Loucy (cell line): ENCODE data around the gene CD96.

Source experiments
- CTCF ChIP-seq: fragments of 200-600 bp; sonication (generic); conservative IDR thresholded peaks from 2 replicates; pipeline ENCODE4 v1.5.1; 2014; ENCODE audit warnings: mild to moderate bottlenecking, antibody characterized with exemption, low read length
- EZH2phosphoT487 ChIP-seq: fragments of 200-600 bp; IDR thresholded peaks from 2 replicates; pipeline ENCODE4 v1.6.1; 2018; ENCODE audit warnings: antibody characterized with exemption, mild to moderate bottlenecking, moderate library complexity, borderline replicate concordance

GRCh38 chr3:111677007-111677392, 135.0 kb downstream of the CD96 start:
- TF ChIP-seq CTCF (no peak), EZH2phosphoT487 (no peak)
